DOHH2 (cell line): ENCODE data around the gene ACER3.

Experiments
- CTCF ChIP-seq: fragments of 200-600 bp; sonication (generic); IDR thresholded peaks from one replicate; pipeline ENCODE4 v1.5.1; 2014; ENCODE audit warnings: antibody characterized with exemption, mild to moderate bottlenecking, low read depth, low read length; ENCODE audit not compliant: poor library complexity, severe bottlenecking
- EZH2phosphoT487 ChIP-seq: fragments of 200-600 bp; sonication (generic); IDR thresholded peaks from 2 replicates; pipeline ENCODE4 v1.6.1; 2017; ENCODE audit warnings: borderline replicate concordance, mild to moderate bottlenecking, antibody characterized with exemption, low read length, moderate library complexity, mixed read lengths

DNA sequence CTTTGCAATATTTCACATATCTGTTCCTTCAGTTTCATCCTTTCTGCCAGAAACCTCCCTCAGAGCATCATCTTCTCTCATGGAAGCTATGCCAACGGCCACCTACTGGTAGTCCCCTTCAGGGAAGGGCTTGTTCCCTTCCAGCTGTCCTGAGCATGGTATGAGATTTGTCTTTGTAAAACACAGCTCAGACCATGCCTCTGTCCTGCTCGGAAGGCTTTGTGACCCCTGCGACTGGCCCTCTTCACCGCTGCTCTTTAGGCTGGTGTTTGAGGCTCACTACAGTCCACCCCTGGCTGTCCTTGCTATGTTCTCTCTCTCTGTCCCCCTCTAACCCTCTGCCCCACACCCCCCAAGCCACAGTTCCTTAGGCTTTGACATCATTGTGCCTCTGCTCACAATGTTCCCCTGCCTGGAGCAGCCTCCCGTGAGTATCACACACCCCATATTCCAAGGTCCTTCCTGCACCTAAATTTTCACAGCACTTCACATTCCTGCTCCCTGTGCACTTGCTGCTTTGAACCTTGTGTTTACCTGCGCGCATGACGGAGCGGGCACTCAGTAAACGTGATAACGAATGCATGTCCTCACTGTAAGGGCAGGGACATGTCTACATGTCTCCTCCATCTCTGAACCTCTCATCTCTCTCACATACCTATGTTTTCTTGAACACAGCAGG is 24.0 kb upstream of the ACER3 start:
- TF ChIP-seq CTCF (no peak), EZH2phosphoT487 (no peak)
